H9 (cell line): Measurements from ENCODE around the gene TMEM235. TPM values are rescaled to one million over a fixed set of nuclear protein-coding genes. Genes with fewer than 3 reads are reported as not detected.

Source experiments
- DNase-seq: peaks from one replicate; pipeline ENCODE4 v3.0.0-alpha.2; 2017
- H2AFZ ChIP-seq: one replicate; pipeline ENCODE4 v1.6.1; 2013; ENCODE audit warnings: mild to moderate bottlenecking, low read length, control low read depth, moderate library complexity
- H2AK5ac ChIP-seq: 2 replicates; pipeline ENCODE4 v1.6.1; 2013; ENCODE audit warnings: low read length, control low read depth, mixed read lengths; ENCODE audit not compliant: insufficient read length
- H2BK120ac ChIP-seq: one replicate; pipeline ENCODE4 v1.6.1; 2013; ENCODE audit warnings: low read depth, mild to moderate bottlenecking, low read length, control low read depth, inconsistent platforms; ENCODE audit not compliant: poor library complexity, severe bottlenecking
- H2BK12ac ChIP-seq: 2 replicates; pipeline ENCODE4 v1.6.1; 2013; ENCODE audit warnings: low read length, control low read depth, mixed read lengths, low read depth; ENCODE audit not compliant: insufficient read length
- H2BK15ac ChIP-seq: 2 replicates; pipeline ENCODE4 v1.6.1; 2013; ENCODE audit warnings: low read depth, low read length, control low read depth
- H2BK20ac ChIP-seq: one replicate; pipeline ENCODE4 v1.6.1; 2013; ENCODE audit warnings: low read depth, mild to moderate bottlenecking, low read length, control low read depth, inconsistent platforms; ENCODE audit not compliant: poor library complexity, severe bottlenecking
- H2BK5ac ChIP-seq: 2 replicates; pipeline ENCODE4 v1.6.1; 2013; ENCODE audit warnings: low read length, control low read depth, mixed read lengths; ENCODE audit not compliant: insufficient read length
- H3K14ac ChIP-seq: 2 replicates; pipeline ENCODE4 v1.6.1; 2013; ENCODE audit warnings: low read length, control low read depth; ENCODE audit not compliant: insufficient read depth
- H3K18ac ChIP-seq: 2 replicates; pipeline ENCODE4 v1.6.1; 2013; ENCODE audit warnings: low read depth, mild to moderate bottlenecking, mixed read lengths, low read length, control low read depth; ENCODE audit not compliant: insufficient read length
- H3K23ac ChIP-seq: 2 replicates; pipeline ENCODE4 v1.6.1; 2013; ENCODE audit warnings: low read length, control low read depth, mixed read lengths, low read depth; ENCODE audit not compliant: insufficient read length
- H3K23me2 ChIP-seq: 2 replicates; pipeline ENCODE4 v1.6.1; 2013; ENCODE audit warnings: low read depth, mild to moderate bottlenecking, mixed read lengths, low read length, control low read depth; ENCODE audit not compliant: insufficient read length, poor library complexity, severe bottlenecking
- H3K27ac ChIP-seq: 2 replicates; pipeline ENCODE4 v1.5.1; 2013; ENCODE audit warnings: low read length, control low read depth, mixed read lengths, low read depth; ENCODE audit not compliant: insufficient read length
- H3K27me3 ChIP-seq: 2 replicates; pipeline ENCODE4 v1.6.1; 2013; ENCODE audit warnings: low read length, control low read depth, inconsistent platforms; ENCODE audit not compliant: insufficient read depth
- H3K4ac ChIP-seq: 2 replicates; pipeline ENCODE4 v1.6.1; 2013; ENCODE audit warnings: low read depth, mild to moderate bottlenecking, control low read depth, inconsistent platforms, low read length, moderate library complexity
- H3K4me1 ChIP-seq: 2 replicates; pipeline ENCODE4 v1.6.1; 2013; ENCODE audit warnings: low read length, control low read depth, inconsistent platforms; ENCODE audit not compliant: insufficient read depth
- H3K4me2 ChIP-seq: 2 replicates; pipeline ENCODE4 v1.6.1; 2013; ENCODE audit warnings: low read length, control low read depth, mixed read lengths; ENCODE audit not compliant: insufficient read length, insufficient read depth
- H3K56ac ChIP-seq: 2 replicates; pipeline ENCODE4 v1.6.1; 2013; ENCODE audit warnings: low read depth, mild to moderate bottlenecking, mixed read lengths, low read length, control low read depth; ENCODE audit not compliant: insufficient read length
- H3K79me1 ChIP-seq: 2 replicates; pipeline ENCODE4 v1.6.1; 2013; ENCODE audit warnings: low read depth, mild to moderate bottlenecking, moderate library complexity, low read length, control low read depth, inconsistent platforms; ENCODE audit not compliant: insufficient read depth, poor library complexity, severe bottlenecking
- H3K79me2 ChIP-seq: 2 replicates; pipeline ENCODE4 v1.6.1; 2013; ENCODE audit warnings: low read length, control low read depth, inconsistent platforms; ENCODE audit not compliant: insufficient read depth
- H3K9ac ChIP-seq: 2 replicates; pipeline ENCODE4 v1.6.1; 2013; ENCODE audit warnings: low read length, control low read depth, mixed read lengths; ENCODE audit not compliant: insufficient read length; ENCODE audit errors: extremely low read depth
- H3K9me3 ChIP-seq: one replicate; pipeline ENCODE4 v1.6.1; 2013; ENCODE audit warnings: low read depth, low read length, inconsistent platforms; ENCODE audit not compliant: control insufficient read depth
- H3T11ph ChIP-seq: one replicate; pipeline ENCODE4 v1.6.1; 2013; ENCODE audit warnings: mild to moderate bottlenecking, low read length, control low read depth, inconsistent platforms
- H4K20me1 ChIP-seq: one replicate; pipeline ENCODE4 v1.6.1; 2013; ENCODE audit not compliant: control insufficient read depth, insufficient read length, insufficient read depth
- H4K5ac ChIP-seq: 2 replicates; pipeline ENCODE4 v1.6.1; 2013; ENCODE audit warnings: low read depth, mild to moderate bottlenecking, mixed read lengths, low read length, control low read depth; ENCODE audit not compliant: insufficient read length
- H4K8ac ChIP-seq: replicated peaks from 2 replicates; pipeline ENCODE4 v1.6.1; 2013; ENCODE audit warnings: low read length, control low read depth, mixed read lengths, low read depth; ENCODE audit not compliant: insufficient read length
- H4K91ac ChIP-seq: 2 replicates; pipeline ENCODE4 v1.6.1; 2013; ENCODE audit warnings: low read depth, mild to moderate bottlenecking, moderate library complexity, mixed read lengths, low read length, control low read depth; ENCODE audit not compliant: insufficient read length
- H3K27ac Mint-ChIP-seq, 3 experiments: 2 replicates in 2 of 3; 3 replicates in 1 of 3; pipeline ENCODE4 v1.8.0; 2020 to 2021; ENCODE audit warnings: mixed read lengths in 3 of 3, mild to moderate bottlenecking in 1 of 3, moderate library complexity in 1 of 3
- H3K27me3 Mint-ChIP-seq: 2 replicates; pipeline ENCODE4 v1.8.0; 2021; ENCODE audit warnings: low read depth, mild to moderate bottlenecking, moderate library complexity, mixed read lengths
- H3K36me3 Mint-ChIP-seq, 3 experiments: 2 replicates in 2 of 3; 3 replicates in 1 of 3; pipeline ENCODE4 v1.8.0; 2020 to 2021; ENCODE audit warnings: low read depth in 3 of 3, mixed read lengths in 3 of 3; ENCODE audit not compliant: insufficient read depth in 1 of 3
- H3K4me1 Mint-ChIP-seq, 2 experiments: 2 replicates each; pipeline ENCODE4 v1.8.0; 2020; ENCODE audit warnings: mixed read lengths in 2 of 2
- H3K4me3 Mint-ChIP-seq, 2 experiments: 2 replicates in 1 of 2; 3 replicates in 1 of 2; pipeline ENCODE4 v1.8.0; 2020 to 2021; ENCODE audit warnings: mild to moderate bottlenecking in 2 of 2, mixed read lengths in 2 of 2, moderate library complexity in 1 of 2
- H3K9me3 Mint-ChIP-seq, 2 experiments: 2 replicates in 1 of 2; 3 replicates in 1 of 2; pipeline ENCODE4 v1.8.0; 2020; ENCODE audit warnings: mild to moderate bottlenecking in 2 of 2, mixed read lengths in 2 of 2, moderate library complexity in 1 of 2
- CTCF ChIP-seq: fragments of 200-600 bp; sonication (generic); conservative IDR thresholded peaks from 3 replicates; pipeline ENCODE4 v1.8.0; 2021; ENCODE audit warnings: antibody characterized with exemption, mild to moderate bottlenecking
- WGBS: extraction: QIAGEN DNeasy Blood & Tissue Kit; methylation state at CpG from one replicate; pipeline ENCODE4 v1.1.7; 2013; ENCODE audit warnings: missing lambda C conversion rate, low lambda C conversion rate, mixed read lengths; ENCODE audit not compliant: insufficient read length; ENCODE audit errors: extremely low coverage; 5-methylcytosine and 5-hydroxymethylcytosine counted together
- total RNA-seq: library from RNA; stranded (reverse); gene quantifications from 2 replicates; pipeline ENCODE4 v1.2.1, GENCODE V29; 2021

TMEM235 gene
- total RNA-seq, 1 experiment from 2014 or later, result 0.28 TPM

GRCh38 chr17:78205124-78205775, 26.2 kb upstream of the TMEM235 start:
- H3K79me2 ChIP-seq, result no peaks in the 10 kb centered on the region; the same call in 1 of the 2 replicates
- H3K23ac ChIP-seq, result no peak overlapping the region
- no peak overlapping the region for H4K8ac ChIP-seq
- H4K20me1 ChIP-seq, result no peaks in the 10 kb centered on the region
- no peak overlapping the region for H2BK12ac ChIP-seq
- no peak overlapping the region for H3K14ac ChIP-seq
- no peak overlapping the region for H3K18ac ChIP-seq
- no peak overlapping the region for H3K4me3 Mint-ChIP-seq
- no peaks in the 10 kb centered on the region for H3K4me1 Mint-ChIP-seq
- no peak overlapping the region for H3K9ac ChIP-seq
- no peak overlapping the region for H2BK15ac ChIP-seq
- H3K27me3 Mint-ChIP-seq, result no peaks in the 10 kb centered on the region
- H3K36me3 Mint-ChIP-seq, result peaks cover 9 to 46% (median 26%) of the 10 kb centered on the region in 3 experiments; a peak in 6 of 7 replicates
- no peak overlapping the region for H2AFZ ChIP-seq
- DNase-seq, result no peak
- H3K27ac Mint-ChIP-seq, result no peak overlapping the region
- no peak overlapping the region for H2BK20ac ChIP-seq
- TF ChIP-seq CTCF, result no peak
- H3K4ac ChIP-seq, result no peak overlapping the region
- no peaks in the 10 kb centered on the region for H3K9me3 ChIP-seq
- H3K27ac ChIP-seq, result no peak overlapping the region
- no peak overlapping the region for H4K5ac ChIP-seq
- no peak overlapping the region for H4K91ac ChIP-seq
- no peaks in the 10 kb centered on the region for H3K4me1 ChIP-seq
- no peak overlapping the region for H2AK5ac ChIP-seq
- H3K79me1 ChIP-seq, result no peaks in the 10 kb centered on the region
- H3K56ac ChIP-seq, result no peak overlapping the region
- no peak overlapping the region for H2BK5ac ChIP-seq
- peaks cover 0 to 2% of the 10 kb centered on the region in 2 experiments; a peak in 1 of 5 replicates for H3K9me3 Mint-ChIP-seq
- no peaks in the 10 kb centered on the region for H3K27me3 ChIP-seq
- no peak overlapping the region for H3T11ph ChIP-seq
- WGBS, result no CpG with 5 or more reads among the region's 17 CpGs
- no peaks in the 10 kb centered on the region for H3K23me2 ChIP-seq
- H2BK120ac ChIP-seq, result no peak overlapping the region
- no peak overlapping the region for H3K4me2 ChIP-seq
